ENCODE data around the gene URB1.

DNA sequence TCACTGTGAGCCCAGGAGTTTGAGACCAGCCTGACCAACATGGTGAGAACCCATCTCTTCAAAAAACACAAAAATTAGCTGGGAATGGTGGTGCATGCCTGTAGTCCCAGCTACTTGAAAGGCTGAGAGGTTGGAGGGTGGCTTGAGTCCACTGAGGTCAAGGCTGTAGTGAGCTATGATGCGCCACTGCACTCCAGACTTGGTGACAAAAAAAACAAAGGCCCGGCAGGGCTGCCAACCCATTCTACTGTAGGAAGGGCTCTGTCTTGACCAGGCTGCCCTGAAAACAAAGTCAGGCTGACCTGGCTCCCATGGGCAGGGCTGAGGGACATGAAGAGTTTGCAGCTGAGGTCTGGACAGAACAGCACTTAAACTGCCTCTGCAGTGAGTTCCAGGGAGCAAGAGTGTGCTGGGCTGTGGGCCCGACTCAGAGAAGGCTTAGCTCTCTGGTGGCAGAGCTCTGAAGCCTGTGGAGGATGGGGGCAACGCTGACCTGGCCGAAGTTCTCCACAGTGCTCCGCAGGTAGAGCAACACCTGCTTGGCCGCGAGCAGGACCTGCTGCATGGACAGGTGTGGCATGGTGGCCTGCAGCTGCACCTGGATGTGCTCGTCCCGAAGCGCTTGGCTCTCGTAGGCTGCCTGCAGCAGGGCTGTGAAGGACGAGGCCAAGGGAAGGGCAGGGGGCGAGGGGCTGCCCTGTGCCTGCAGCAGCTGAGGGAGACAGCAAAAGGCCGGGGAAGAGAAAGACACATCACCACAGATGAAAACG lies 42.4 kb downstream of the URB1 start:
- TF ChIP-seq, protein P1, sequence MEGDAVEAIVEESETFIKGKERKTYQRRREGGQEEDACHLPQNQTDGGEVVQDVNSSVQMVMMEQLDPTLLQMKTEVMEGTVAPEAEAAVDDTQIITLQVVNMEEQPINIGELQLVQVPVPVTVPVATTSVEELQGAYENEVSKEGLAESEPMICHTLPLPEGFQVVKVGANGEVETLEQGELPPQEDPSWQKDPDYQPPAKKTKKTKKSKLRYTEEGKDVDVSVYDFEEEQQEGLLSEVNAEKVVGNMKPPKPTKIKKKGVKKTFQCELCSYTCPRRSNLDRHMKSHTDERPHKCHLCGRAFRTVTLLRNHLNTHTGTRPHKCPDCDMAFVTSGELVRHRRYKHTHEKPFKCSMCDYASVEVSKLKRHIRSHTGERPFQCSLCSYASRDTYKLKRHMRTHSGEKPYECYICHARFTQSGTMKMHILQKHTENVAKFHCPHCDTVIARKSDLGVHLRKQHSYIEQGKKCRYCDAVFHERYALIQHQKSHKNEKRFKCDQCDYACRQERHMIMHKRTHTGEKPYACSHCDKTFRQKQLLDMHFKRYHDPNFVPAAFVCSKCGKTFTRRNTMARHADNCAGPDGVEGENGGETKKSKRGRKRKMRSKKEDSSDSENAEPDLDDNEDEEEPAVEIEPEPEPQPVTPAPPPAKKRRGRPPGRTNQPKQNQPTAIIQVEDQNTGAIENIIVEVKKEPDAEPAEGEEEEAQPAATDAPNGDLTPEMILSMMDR (IDR thresholded peaks at IDR 0.05) = no peak
- TF ChIP-seq POLR2A (IDR thresholded peaks at IDR 0.05) = no peak
- TF ChIP-seq EP300 (IDR thresholded peaks at IDR 0.05; ENCODE audit: low read depth) = no peak

All from transverse colon (tissue), 3 donors.